Ovary (tissue), 9 donors: ENCODE results near the gene CCSER2. TPM values are rescaled to one million over a fixed set of nuclear protein-coding genes. Genes with fewer than 3 reads are reported as not detected.
"Not testable (repeated sequence)": the region's sequence is repeated elsewhere in the genome, so short reads cannot be mapped to it uniquely, and the experiment has no call there.

Source experiments
- DNase-seq, 5 donors: peaks; one replicate each; pipeline ENCODE4 v3.0.0-alpha.2; 2019 to 2020
- H3K27ac ChIP-seq, 2 donors: fragments of 200-600 bp; one replicate each; pipeline versions ENCODE4 v1.5.1 to v1.8.0; 2019 to 2022
- H3K27me3 ChIP-seq: fragments of 200-600 bp; one replicate; pipeline ENCODE4 v1.8.0; 2022
- H3K36me3 ChIP-seq: fragments of 200-600 bp; sonication (generic); one replicate; pipeline ENCODE4 v1.5.1; 2019
- H3K4me1 ChIP-seq: one replicate; pipeline ENCODE4 v1.8.1; 2013; ENCODE audit warnings: mild to moderate bottlenecking, moderate library complexity; ENCODE audit not compliant: insufficient read depth
- H3K4me3 ChIP-seq: fragments of 200-600 bp; sonication (generic); one replicate; pipeline ENCODE4 v1.5.1; 2017
- H3K9me3 ChIP-seq, 2 donors: fragments of 200-600 bp in 1 of 2; sonication (generic) in 1 of 2; one replicate each; pipeline versions ENCODE4 v1.5.1 to v1.8.1; 2013 to 2019; ENCODE audit warnings: mild to moderate bottlenecking in 1 of 2, moderate library complexity in 1 of 2
- EP300 ChIP-seq: sonication (generic); formaldehyde crosslinking; IDR thresholded peaks from one replicate; pipeline ENCODE4 v1.6.1; 2017; ENCODE audit warnings: antibody characterized with exemption
- POLR2A ChIP-seq: fragments of 450-650 bp; IDR thresholded peaks from one replicate; pipeline ENCODE4 v1.6.1; 2017; ENCODE audit warnings: antibody characterized with exemption, mild to moderate bottlenecking, moderate library complexity
- WGBS, 3 donors: extraction: QIAGEN DNeasy Blood & Tissue Kit in 1 of 3; methylation state at CpG; one replicate each; pipeline versions ENCODE4 v1.1.5 to v1.1.7; 2013 to 2017; 5-methylcytosine and 5-hydroxymethylcytosine counted together
- intact Hi-C, 4 donors: fragments of 100-400 bp; cut with DNase I; formaldehyde crosslinking; loops; one replicate each; pipeline versions ENCODE4 v1.11.0 to v1.15.1; 2022 to 2023
- polyA plus RNA-seq, 2 donors: library from polyadenylated mRNA; stranded (reverse); fragments of 200-250 nt in 1 of 2; fragments of 350-450 nt in 1 of 2; fragmentation: Illumina TruSeq in 1 of 2; extraction: RNeasy Lipid Tissue Mini Kit (QIAGEN cat#74804) in 1 of 2; gene quantifications; one replicate each; pipeline ENCODE4 v1.2.3, GENCODE V29; 2013 to 2014
- total RNA-seq, 7 donors: library from RNA; depleted of rRNA in 2 of 7; stranded (reverse); fragments of >200 nt in 2 of 7; fragmentation: NEBNext Ultra II Directional in 3 of 7; extraction: Animal tissue kit (Norgen Biotek cat#: 25700) in 3 of 7; gene quantifications; one replicate each; pipeline versions ENCODE4 v1.1.0 to v1.2.4, GENCODE V29; 2016 to 2023
- TF ChIP-seq, protein P1 (sequence below), 3 donors: fragments of 450-650 bp in 2 of 3; fragments of 200-600 bp in 1 of 3; IDR thresholded peaks; one replicate each; pipeline versions ENCODE4 v1.5.1 to v1.8.0; 2016 to 2022; ENCODE audit warnings: antibody characterized with exemption in 3 of 3, mild to moderate bottlenecking in 1 of 3
- donor health status: DM: no; HTN: no; CAD: no; lungs with moderate emphysema.
- donor health status: DM: no; HTN: no; CAD: no.
- donor health status: Bipolar disorder and iron deficiency.
- donor health status: DM: yes; HTN: yes; CAD: no.
- donor health status: DM: no; HTN: no; CAD: no.
- donor health status: DM: yes; HTN: yes; CAD: no.

CCSER2 gene
- total and polyA plus RNA-seq, 9 donors: 12.2 to 86.3 (median 50.7) TPM

DNA sequence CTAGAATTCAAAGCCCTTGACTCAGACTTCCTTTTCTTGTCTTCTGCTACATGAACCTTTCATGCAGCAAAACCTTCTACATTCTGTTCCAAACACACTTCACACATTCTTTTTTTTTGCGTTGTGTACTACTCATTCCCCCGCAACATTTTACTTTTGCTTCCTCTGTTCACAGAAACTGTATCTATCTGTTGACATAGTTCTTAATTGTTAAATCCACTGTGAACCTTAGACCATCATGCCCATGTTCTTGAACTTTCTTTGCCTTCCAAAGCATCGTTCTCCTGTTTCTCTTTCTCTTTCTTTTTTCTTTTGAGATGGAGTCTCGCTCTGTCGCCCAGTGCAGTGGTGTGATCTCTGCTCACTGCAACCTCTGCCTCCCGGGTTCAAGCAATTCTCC lies 14.2 kb downstream of the CCSER2 start:
- Histone ChIP-seq H3K27me3 (no peaks in the 10 kb centered on the region), H3K36me3 (no peaks in the 10 kb centered on the region), H3K27ac (no peak overlapping the region), H3K4me3 (no peak overlapping the region), H3K9me3 (no peaks in the 10 kb centered on the region), H3K4me1 (peaks cover 3% of the 10 kb centered on the region)
- no peak for TF ChIP-seq EP300
- no peak for TF ChIP-seq POLR2A
- TF ChIP-seq, protein P1, sequence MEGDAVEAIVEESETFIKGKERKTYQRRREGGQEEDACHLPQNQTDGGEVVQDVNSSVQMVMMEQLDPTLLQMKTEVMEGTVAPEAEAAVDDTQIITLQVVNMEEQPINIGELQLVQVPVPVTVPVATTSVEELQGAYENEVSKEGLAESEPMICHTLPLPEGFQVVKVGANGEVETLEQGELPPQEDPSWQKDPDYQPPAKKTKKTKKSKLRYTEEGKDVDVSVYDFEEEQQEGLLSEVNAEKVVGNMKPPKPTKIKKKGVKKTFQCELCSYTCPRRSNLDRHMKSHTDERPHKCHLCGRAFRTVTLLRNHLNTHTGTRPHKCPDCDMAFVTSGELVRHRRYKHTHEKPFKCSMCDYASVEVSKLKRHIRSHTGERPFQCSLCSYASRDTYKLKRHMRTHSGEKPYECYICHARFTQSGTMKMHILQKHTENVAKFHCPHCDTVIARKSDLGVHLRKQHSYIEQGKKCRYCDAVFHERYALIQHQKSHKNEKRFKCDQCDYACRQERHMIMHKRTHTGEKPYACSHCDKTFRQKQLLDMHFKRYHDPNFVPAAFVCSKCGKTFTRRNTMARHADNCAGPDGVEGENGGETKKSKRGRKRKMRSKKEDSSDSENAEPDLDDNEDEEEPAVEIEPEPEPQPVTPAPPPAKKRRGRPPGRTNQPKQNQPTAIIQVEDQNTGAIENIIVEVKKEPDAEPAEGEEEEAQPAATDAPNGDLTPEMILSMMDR (IDR thresholded peaks at IDR 0.05): no peak
- 92 to 96% (median 95%) methylated on average over 6 of the region's 6 CpGs for WGBS, 3 donors
- DNase-seq: no peak
- intact Hi-C loops: no loop called here

DNA sequence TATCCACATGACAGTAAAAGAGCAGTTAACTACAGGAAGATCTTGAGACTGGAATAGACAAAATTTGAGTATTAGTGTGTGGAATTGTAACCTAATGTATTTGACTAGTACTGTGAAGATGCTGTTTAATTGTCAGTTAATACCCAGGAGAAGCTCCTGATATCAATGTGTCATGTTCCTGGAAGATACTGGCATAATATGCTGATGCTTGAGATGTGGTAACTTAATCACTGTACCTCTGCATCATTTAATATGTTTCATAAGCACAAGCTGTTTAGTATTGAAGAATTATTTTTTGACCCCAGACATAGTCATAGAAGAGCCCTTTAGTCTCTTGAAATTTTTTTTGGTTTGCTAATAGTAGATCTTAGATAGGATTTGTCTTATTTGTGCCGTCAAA lies 15.4 kb downstream of the CCSER2 start:
- TF ChIP-seq, protein P1 (IDR thresholded peaks at IDR 0.05): no peak
- TF ChIP-seq POLR2A: no peak
- TF ChIP-seq EP300: no peak
- Histone ChIP-seq H3K27ac (no peak overlapping the region), H3K9me3 (no peaks in the 10 kb centered on the region), H3K27me3 (no peaks in the 10 kb centered on the region), H3K4me3 (no peak overlapping the region), H3K4me1 (no peaks in the 10 kb centered on the region), H3K36me3 (no peaks in the 10 kb centered on the region)
- 83 to 94% (median 85%) methylated on average over 1 of the region's 1 CpG for WGBS, 3 donors
- intact Hi-C loops: no loop called here
- no peak for DNase-seq

DNA sequence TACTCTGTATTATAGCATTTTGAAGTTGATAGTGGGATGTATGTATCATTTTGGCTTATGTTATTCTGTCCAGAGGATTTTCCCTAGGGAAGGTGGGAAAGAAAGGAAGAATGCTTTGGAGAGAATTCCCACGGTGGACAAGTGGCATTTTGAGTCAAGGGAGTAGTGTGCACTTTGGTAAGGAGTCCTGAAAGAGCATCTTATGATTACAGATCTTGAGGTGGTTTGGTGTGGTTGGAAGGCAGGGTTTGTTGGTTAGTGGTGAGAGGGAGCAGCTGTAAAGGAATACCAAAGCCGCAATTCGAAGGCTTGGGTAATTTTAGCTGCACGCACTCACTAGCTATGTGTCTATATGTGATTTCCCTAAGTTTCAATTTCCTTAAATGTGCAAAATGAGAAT lies 16.1 kb downstream of the CCSER2 start:
- no peak overlapping the region for H3K4me3 ChIP-seq
- no peaks in the 10 kb centered on the region for H3K9me3 ChIP-seq
- no peak for DNase-seq
- no peaks in the 10 kb centered on the region for H3K27me3 ChIP-seq
- WGBS, 3 donors: 82 to 86% (median 85%) methylated on average over 4 of the region's 4 CpGs
- H3K36me3 ChIP-seq: no peaks in the 10 kb centered on the region
- intact Hi-C loops: no loop called here
- no peak overlapping the region for H3K27ac ChIP-seq
- H3K4me1 ChIP-seq: peaks cover 3% of the 10 kb centered on the region
- TF ChIP-seq POLR2A: no peak
- no peak for TF ChIP-seq EP300
- TF ChIP-seq, protein P1 (IDR thresholded peaks at IDR 0.05): no peak

DNA sequence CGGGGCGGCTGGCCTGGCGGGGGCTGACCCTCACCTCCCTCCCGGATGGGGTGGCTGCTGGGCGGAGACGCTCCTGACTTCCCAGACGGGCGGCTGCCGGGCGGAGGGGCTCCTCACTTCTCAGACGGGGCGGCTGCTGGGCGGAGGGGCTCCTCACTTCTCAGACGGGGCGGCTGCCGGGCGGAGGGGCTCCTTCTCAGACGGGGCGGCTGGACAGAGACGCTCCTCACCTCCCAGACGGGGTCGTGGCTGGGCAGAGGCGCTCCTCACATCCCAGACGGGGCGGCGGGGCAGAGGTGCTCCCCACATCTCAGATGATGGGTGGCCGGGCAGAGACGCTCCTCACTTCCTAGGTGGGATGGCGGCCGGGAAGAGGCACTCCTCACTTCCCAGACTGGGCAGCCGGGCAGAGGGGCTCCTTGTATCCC lies 19.2 kb downstream of the CCSER2 start:
- WGBS, 3 donors: 93 to 97% (median 97%) methylated on average over 21 to 31 of the region's 31 CpGs

DNA sequence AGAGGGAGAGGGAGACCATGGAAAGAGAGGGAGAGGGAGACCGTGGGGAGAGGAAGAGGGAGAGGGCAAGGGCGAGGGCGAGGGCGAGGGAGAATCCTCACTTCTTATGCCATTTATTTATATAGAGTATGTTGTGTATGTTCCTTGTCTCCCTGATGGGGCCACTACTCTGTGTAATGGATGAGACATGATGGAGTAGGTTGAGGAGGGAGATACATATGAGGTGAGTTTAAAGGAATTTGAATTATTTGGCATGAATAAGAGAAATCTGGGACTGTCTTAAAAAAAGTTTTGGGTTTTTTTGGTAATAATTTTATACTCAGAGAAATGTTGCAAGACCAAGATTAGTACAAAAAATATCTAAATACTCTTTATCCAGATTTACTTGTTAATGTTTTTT lies 20.1 kb downstream of the CCSER2 start:
- intact Hi-C loops: no loop called here
- no peak overlapping the region for H3K4me3 ChIP-seq
- 84 to 90% (median 89%) methylated on average over 4 of the region's 4 CpGs for WGBS, 3 donors
- H3K4me1 ChIP-seq: peaks cover 3% of the 10 kb centered on the region
- H3K36me3 ChIP-seq: no peaks in the 10 kb centered on the region
- no peak for DNase-seq
- H3K27me3 ChIP-seq: no peaks in the 10 kb centered on the region
- H3K9me3 ChIP-seq: no peaks in the 10 kb centered on the region
- TF ChIP-seq, protein P1 (IDR thresholded peaks at IDR 0.05): no peak
- TF ChIP-seq EP300 (no peak), POLR2A (no peak)
- H3K27ac ChIP-seq: no peak overlapping the region

More for the DNA sequence above, 19.2 kb downstream of the CCSER2 start:
- H3K27ac ChIP-seq, H3K27me3 ChIP-seq, H3K4me1 ChIP-seq, intact Hi-C loops, H3K36me3 ChIP-seq, DNase-seq, H3K4me3 ChIP-seq, H3K9me3 ChIP-seq: not testable (repeated sequence)
